ENCODE results near the gene PPP1R16B.
"Not testable (repeated sequence)": the region's sequence is repeated elsewhere in the genome, so short reads cannot be mapped to it uniquely, and the experiment has no call there.

Gene PPP1R16B

GRCh38 chr20:38794057-38794456, 11.4 kb upstream of the PPP1R16B start:
- DNase-seq = not testable (repeated sequence)

GRCh38 chr20:38798266-38798665, 7.2 kb upstream of the PPP1R16B start:
- no peak for DNase-seq

- DNase-seq = no peak
Observed at GRCh38 chr20:38799203-38799602, 6.3 kb upstream of the PPP1R16B start.

GRCh38 chr20:38800882-38801281, 4.6 kb upstream of the PPP1R16B start:
- no peak for DNase-seq

GRCh38 chr20:38804221-38804620, 1.3 kb upstream of the PPP1R16B start:
- DNase-seq = no peak

GRCh38 chr20:38804682-38805501, 605 bp upstream of the PPP1R16B start:
- peak; percentile 46 for DNase-seq

GRCh38 chr20:38805958-38806854, 709 bp downstream of the PPP1R16B start:
- peak in 1 of 2 experiments; percentile 21 for DNase-seq

GRCh38 chr20:38806855-38807655, 1.6 kb downstream of the PPP1R16B start:
- DNase-seq = peak; percentile 29 to 49

GRCh38 chr20:38809942-38810341, 4.4 kb downstream of the PPP1R16B start:
- no peak for DNase-seq

GRCh38 chr20:38810926-38811630, 5.6 kb downstream of the PPP1R16B start:
- DNase-seq = no peak

GRCh38 chr20:38811769-38812168, 6.3 kb downstream of the PPP1R16B start:
- no peak for DNase-seq

- DNase-seq = no peak
Observed at GRCh38 chr20:38812182-38812581, 6.7 kb downstream of the PPP1R16B start.

- no peak for DNase-seq
Observed at GRCh38 chr20:38812709-38813573, 7.4 kb downstream of the PPP1R16B start.

- DNase-seq = not testable (repeated sequence)
Observed at GRCh38 chr20:38813574-38813962, 8.1 kb downstream of the PPP1R16B start.

GRCh38 chr20:38815446-38815845, 9.9 kb downstream of the PPP1R16B start:
- DNase-seq = no peak

- no peak for DNase-seq
Observed at GRCh38 chr20:38818113-38819065, 12.9 kb downstream of the PPP1R16B start.

GRCh38 chr20:38825571-38825900, 20.0 kb downstream of the PPP1R16B start:
- no peak for DNase-seq

GRCh38 chr20:38825901-38826625, 20.6 kb downstream of the PPP1R16B start:
- no peak for DNase-seq

- no peak for DNase-seq
Observed at GRCh38 chr20:38827770-38828281, 22.3 kb downstream of the PPP1R16B start.
